K562 (cell line): ENCODE data around the gene SENP3. TPM values are rescaled to one million over a fixed set of nuclear protein-coding genes. Genes with fewer than 3 reads are reported as not detected.

ENCODE experiments used
- ATAC-seq: fragments of 200-7000 bp; cut with Tn5 transposase; 3 replicates; pipeline ENCODE4 v1.9.1; 2020; ENCODE audit warnings: moderate library complexity
- BruUV-seq: library from RNA; stranded (reverse); fragments of 400-500 nt; replicated peaks from 2 replicates; lab custom pipeline; 2021; lab: Mats Ljungman, UMichigan
- CTCF ChIA-PET: fragments of 300-600 bp; formaldehyde crosslinking; extraction: SDS; loops from one replicate; lab custom pipeline; 2021; ENCODE audit warnings: low intra/inter-chr PET ratio; lab: Yijun Ruan, JAX
- POLR2A ChIA-PET: fragments of 300-600, 350-650 bp; sonication (Branson Sonifier 250); formaldehyde crosslinking; extraction: SDS; loops from one replicate; lab custom pipeline; 2021; ENCODE audit warnings: antibody characterized with exemption, inconsistent platforms; lab: Yijun Ruan, JAX
- DNase-seq, 4 experiments: peaks; one replicate each; pipeline versions ENCODE4 v3.0.0 to v3.0.0-alpha.2; 2011 to 2018; ENCODE audit warnings: low spot score in 3 of 4, mixed read lengths in 3 of 4; ENCODE audit errors: extremely low read depth in 1 of 4
- FAIRE-seq: peaks from 2 replicates; lab custom pipeline; 2011; peaks lifted over from hg19 to GRCh38; lab: Jason Lieb, UNC
- H2AFZ ChIP-seq: 2 replicates; pipeline ENCODE4 v1.6.0; 2011; ENCODE audit warnings: low read depth, low read length, control low read depth, inconsistent platforms
- H3K27ac ChIP-seq: fragments of 200-600 bp; 3 replicates; pipeline ENCODE4 v1.8.0; 2011; ENCODE audit warnings: low read depth, mild to moderate bottlenecking, control low read depth, inconsistent platforms, low read length, moderate library complexity, mixed read lengths; ENCODE audit errors: extremely low read depth
- H3K27me3 ChIP-seq, 2 experiments: fragments of 300-600 bp in 1 of 2; 2 replicates in 1 of 2; 3 replicates in 1 of 2; pipeline versions ENCODE4 v1.6.0 to v1.8.0; 2011; ENCODE audit warnings: inconsistent platforms in 2 of 2, low read length in 2 of 2, mild to moderate bottlenecking in 1 of 2, mixed read lengths in 1 of 2, moderate library complexity in 1 of 2; ENCODE audit not compliant: control insufficient read depth in 2 of 2, insufficient read depth in 2 of 2
- H3K36me3 ChIP-seq: fragments of 300-600 bp; 3 replicates; pipeline ENCODE4 v1.8.0; 2011; ENCODE audit warnings: mild to moderate bottlenecking, low read length, inconsistent platforms; ENCODE audit not compliant: control insufficient read depth, insufficient read depth
- H3K4me1 ChIP-seq, 2 experiments: fragments of 200-600 bp in 1 of 2; replicated peaks in 1 of 2; 2 replicates in 1 of 2; 3 replicates in 1 of 2; pipeline versions ENCODE4 v1.5.1 to v1.8.0; 2011; ENCODE audit warnings: inconsistent platforms in 2 of 2, low read length in 2 of 2, mild to moderate bottlenecking in 1 of 2, mixed read lengths in 1 of 2, moderate library complexity in 1 of 2; ENCODE audit not compliant: control insufficient read depth in 2 of 2, insufficient read depth in 2 of 2
- H3K4me2 ChIP-seq: 2 replicates; pipeline ENCODE4 v1.6.1; 2011; ENCODE audit warnings: low read length, control low read depth, inconsistent platforms, mixed read lengths; ENCODE audit not compliant: insufficient read depth
- H3K4me3 ChIP-seq: fragments of 200-600 bp; sonication (generic), shearing (Covaris generic); 2 replicates; pipeline ENCODE4 v1.5.1; 2016; ENCODE audit warnings: control low read depth, inconsistent platforms
- H3K79me2 ChIP-seq: fragments of 200-600 bp; 3 replicates; pipeline ENCODE4 v1.8.0; 2011; ENCODE audit warnings: low read length, inconsistent platforms; ENCODE audit not compliant: control insufficient read depth, insufficient read depth
- H3K9ac ChIP-seq, 2 experiments: 2 replicates each; pipeline versions ENCODE4 v1.6.0 to v1.6.1; 2011; ENCODE audit warnings: low read depth in 2 of 2, low read length in 2 of 2, control low read depth in 1 of 2, inconsistent platforms in 1 of 2, mild to moderate bottlenecking in 1 of 2, mixed read lengths in 1 of 2; ENCODE audit not compliant: insufficient read depth in 1 of 2
- H3K9me1 ChIP-seq: one replicate; pipeline ENCODE4 v1.6.0; 2011; ENCODE audit warnings: inconsistent platforms, mild to moderate bottlenecking, low read length, moderate library complexity; ENCODE audit not compliant: control insufficient read depth, insufficient read depth
- H3K9me3 ChIP-seq: replicated peaks from 2 replicates; pipeline ENCODE4 v1.5.1; 2011; ENCODE audit warnings: low read depth, low read length, inconsistent platforms; ENCODE audit not compliant: control insufficient read depth, insufficient read depth
- H4K20me1 ChIP-seq: replicated peaks from 2 replicates; pipeline ENCODE4 v1.6.1; 2011; ENCODE audit warnings: low read length, inconsistent platforms, mixed read lengths; ENCODE audit not compliant: control insufficient read depth, insufficient read depth
- ARID1B ChIP-seq: fragments of 450-650 bp; IDR thresholded peaks from 2 replicates; pipeline ENCODE4 v1.6.1; 2016; ENCODE audit warnings: antibody characterized with exemption, mild to moderate bottlenecking, inconsistent platforms
- ARID3B ChIP-seq: fragments of 250-450 bp; sonication (Bioruptor Pico); IDR thresholded peaks from 2 replicates; pipeline ENCODE4 v1.4.0; 2020; ENCODE audit warnings: borderline replicate concordance
- ATF6 ChIP-seq: sonication (generic); formaldehyde crosslinking; IDR thresholded peaks from 2 replicates; pipeline ENCODE4 v1.4.0; 2020; ENCODE audit warnings: mild to moderate bottlenecking, missing genetic modification reagents
- CHCHD3 ChIP-seq: fragments of 250-450 bp; sonication (Bioruptor Pico); IDR thresholded peaks from 2 replicates; pipeline ENCODE4 v2.1.2; 2022; ENCODE audit warnings: mild to moderate bottlenecking
- E2F1 ChIP-seq: sonication (generic); formaldehyde crosslinking; IDR thresholded peaks from 2 replicates; pipeline ENCODE4 v1.8.1; 2023; ENCODE audit warnings: mild to moderate bottlenecking, missing genetic modification reagents, moderate library complexity
- FOXA1 ChIP-seq: fragments of 450-650 bp; IDR thresholded peaks from 2 replicates; pipeline ENCODE4 v1.6.1; 2016; ENCODE audit warnings: mild to moderate bottlenecking, borderline replicate concordance
- HDAC2 ChIP-seq: fragments of 450-650 bp; IDR thresholded peaks from 2 replicates; pipeline ENCODE4 v1.6.1; 2016; ENCODE audit warnings: mild to moderate bottlenecking
- HDAC3 ChIP-seq: fragments of 450-650 bp; IDR thresholded peaks from 2 replicates; pipeline ENCODE4 v1.6.1; 2018; ENCODE audit warnings: borderline replicate concordance, mild to moderate bottlenecking, moderate library complexity; ENCODE audit not compliant: partially characterized antibody
- NRF1 ChIP-seq, 2 experiments: fragments of 450-650 bp; IDR thresholded peaks in 1 of 2; conservative IDR thresholded peaks in 1 of 2; 2 replicates each; pipeline ENCODE4 v1.6.1; 2014; ENCODE audit warnings: mild to moderate bottlenecking in 2 of 2
- PHF20 ChIP-seq: fragments of 450-650 bp; IDR thresholded peaks from 2 replicates; pipeline ENCODE4 v1.6.1; 2018; ENCODE audit not compliant: partially characterized antibody
- PRPF4 ChIP-seq: fragments of 200-400 bp; formaldehyde crosslinking; IDR thresholded peaks from one replicate; pipeline ENCODE4 v1.6.1; 2017; ENCODE audit warnings: low read length, low read depth, mild to moderate bottlenecking; ENCODE audit not compliant: insufficient read depth, poor library complexity, severe bottlenecking
- RBM22 ChIP-seq: fragments of 200-400 bp; formaldehyde crosslinking; IDR thresholded peaks from 2 replicates; pipeline ENCODE4 v1.6.1; 2018; ENCODE audit warnings: low read length, low read depth; ENCODE audit not compliant: poor library complexity, severe bottlenecking
- SREBF1 ChIP-seq: fragments of 150-350 bp; IDR thresholded peaks from 2 replicates; pipeline ENCODE4 v1.6.1; 2014; ENCODE audit warnings: antibody characterized with exemption, low read depth, low read length, borderline replicate concordance
- SRSF1 ChIP-seq: fragments of 200-400 bp; formaldehyde crosslinking; IDR thresholded peaks from 2 replicates; pipeline ENCODE4 v1.6.1; 2017; ENCODE audit warnings: mild to moderate bottlenecking, low read depth, low read length, moderate library complexity
- TARDBP ChIP-seq: fragments of 450-650 bp; IDR thresholded peaks from 2 replicates; pipeline ENCODE4 v1.6.1; 2016
- ZNF124 ChIP-seq: sonication (generic); formaldehyde crosslinking; IDR thresholded peaks from 2 replicates; pipeline ENCODE4 v1.8.1; 2022; ENCODE audit warnings: missing genetic modification reagents
- ZNF224 ChIP-seq: sonication (generic); formaldehyde crosslinking; IDR thresholded peaks from 2 replicates; pipeline ENCODE4 v1.8.0; 2022; ENCODE audit warnings: mild to moderate bottlenecking, missing genetic modification reagents
- ZNF232 ChIP-seq: sonication (generic); formaldehyde crosslinking; IDR thresholded peaks from 2 replicates; pipeline ENCODE4 v1.8.0; 2022; ENCODE audit warnings: mild to moderate bottlenecking, missing genetic modification reagents
- ZNF3 ChIP-seq: fragments of 250-450 bp; sonication (Bioruptor Pico); IDR thresholded peaks from 2 replicates; pipeline ENCODE4 v1.5.0; 2021; ENCODE audit warnings: mild to moderate bottlenecking, moderate library complexity
- WGBS: fragments of 100-300 bp; shearing (Covaris generic); methylation state at CpG from one replicate; pipeline ENCODE4 v1.1.6; 2016; ENCODE audit warnings: low coverage, mixed read lengths; ENCODE audit not compliant: insufficient coverage; ENCODE audit errors: missing lambda C conversion rate; 5-methylcytosine and 5-hydroxymethylcytosine counted together
- in situ Hi-C: fragments of 300-500 bp; cut with MboI; formaldehyde crosslinking; loops from 4 replicates; pipeline ENCODE4 v1.15.0; 2018; ENCODE audit warnings: inconsistent platforms, mixed read lengths
- intact Hi-C: fragments of 100-400 bp; cut with micrococcal nuclease; formaldehyde crosslinking; loops from 2 replicates; pipeline ENCODE4 v1.14.2; 2022
- polyA plus RNA-seq, 8 experiments: library from polyadenylated mRNA; depleted of rRNA in 4 of 8; stranded (reverse) in 5 of 8; unstranded in 3 of 8; fragments of >200 nt; fragmentation: Nextera tagmentation in 2 of 8; fragmentation: Illumina TruSeq in 1 of 8; extraction: Ambion mirVana in 2 of 8; extraction: Trizol in 1 of 8; gene quantifications; 2 replicates each; pipeline versions ENCODE4 v1.2.1 to v1.2.3, GENCODE V29; 2011 to 2014; ENCODE audit warnings: inconsistent platforms in 1 of 8, missing spikeins in 1 of 8
- total RNA-seq, 7 experiments: library from RNA; depleted of rRNA in 6 of 7; stranded (reverse); fragments of >200 nt in 6 of 7; fragmentation: Illumina TruSeq in 2 of 7; extraction: Trizol in 2 of 7; gene quantifications; 2 replicates each; pipeline versions ENCODE4 v1.2.1 to v1.2.3, GENCODE V29; 2011 to 2021; ENCODE audit warnings: low replicate concordance in 1 of 7

The SENP3 gene
- total and polyA plus RNA-seq, 9 of the 15 experiments (the other 6 are each of a cell fraction or from before 2014, with no cell fraction given), result 0.63 to 102 (median 78.8) TPM

- H3K9ac ChIP-seq, result no peak overlapping the region; a peak in 1 of 4 replicates
- in situ Hi-C loops, result no loop called here
- no peak for DNase-seq
- H3K4me3 ChIP-seq, result no peak overlapping the region
- no peaks in the 10 kb centered on the region; the same call in 1 of the 2 replicates for H4K20me1 ChIP-seq
- no peak for FAIRE-seq
- H3K79me2 ChIP-seq, result peaks cover 51% of the 10 kb centered on the region
- TF ChIP-seq CHCHD3 (CRISPR knock-in tag), result no peak
- TF ChIP-seq FOXA1, result no peak
- no peak for TF ChIP-seq TARDBP
- TF ChIP-seq SREBF1, result no peak
- TF ChIP-seq ARID1B, result no peak
- no peak for TF ChIP-seq HDAC3
- TF ChIP-seq ZNF232, result no peak
- no peak for TF ChIP-seq RBM22
- no peak for TF ChIP-seq ARID3B (CRISPR knock-in tag)
- no peak for TF ChIP-seq E2F1 (CRISPR knock-in tag)
- TF ChIP-seq PHF20, result no peak
- TF ChIP-seq ZNF3 (CRISPR knock-in tag), result no peak
- TF ChIP-seq SRSF1, result no peak
- TF ChIP-seq NRF1 (conservative IDR thresholded peaks at IDR 0.05 in 1 of 2, IDR thresholded peaks at IDR 0.05 in 1 of 2), result no peak
- TF ChIP-seq PRPF4, result no peak
- TF ChIP-seq ATF6, result no peak
- TF ChIP-seq ZNF124 (CRISPR knock-in tag), result no peak
- no peak for TF ChIP-seq HDAC2
- no peak for TF ChIP-seq ZNF224 (CRISPR knock-in tag)
- POLR2A ChIA-PET, result interaction anchor here (1.0 to 4.0 kb wide), 3 partner anchors 11 to 74 kb away, joined by 3 to 28 read pairs (median 4); partner anchors contain the start of genes MPDU1 and TP53
- H2AFZ ChIP-seq, result no peak overlapping the region
- H3K9me3 ChIP-seq, result no peaks in the 10 kb centered on the region
- no peaks in the 10 kb centered on the region for H3K27me3 ChIP-seq
- WGBS, result 77% methylated on average over 1 of the region's 1 CpG
- H3K4me1 ChIP-seq, result peaks cover 16 to 27% of the 10 kb centered on the region in 2 experiments; a peak in 4 of 5 replicates
- CTCF ChIA-PET, result no interaction called here
- peak overlapping the region; percentile 40 for H3K4me2 ChIP-seq
- intact Hi-C loops, result no loop called here
- no peak overlapping the region for H3K27ac ChIP-seq
- H3K9me1 ChIP-seq, result peaks cover 6% of the 10 kb centered on the region
- H3K36me3 ChIP-seq, result peaks cover 20% of the 10 kb centered on the region; the same call in 2 of the 3 replicates
- no peak for ATAC-seq
- BruUV-seq, result no TSS peak
These were observed 50.5 kb downstream of the SENP3 start for GRCh38 chr17:7612294-7612640.
